NCI-H128 (cell line): Measurements from ENCODE around the gene GAS6.
"Not testable (repeated sequence)": the region's sequence is repeated elsewhere in the genome, so short reads cannot be mapped to it uniquely, and the experiment has no call there.

Experiments used
- DNase-seq: peaks from one replicate; lab custom pipeline; 2025; ENCODE audit not compliant: unreplicated experiment; lab: John Stamatoyannopoulos, UW

Gene GAS6

GRCh38 chr13:113811081-113811928 is 52.6 kb downstream of the GAS6 start:
- no peak for DNase-seq

GRCh38 chr13:113810640-113811039 is 53.2 kb downstream of the GAS6 start:
- no peak for DNase-seq

- DNase-seq, result no peak
These were observed 53.9 kb downstream of the GAS6 start for GRCh38 chr13:113809934-113810333.

- DNase-seq, result no peak
These were observed 55.6 kb downstream of the GAS6 start for GRCh38 chr13:113808058-113808834.

GRCh38 chr13:113806526-113806925 is 57.4 kb downstream of the GAS6 start:
- no peak for DNase-seq

GRCh38 chr13:113806104-113806471 is 57.8 kb downstream of the GAS6 start:
- DNase-seq, result no peak

GRCh38 chr13:113805431-113806103 is 58.3 kb downstream of the GAS6 start:
- no peak for DNase-seq

GRCh38 chr13:113804703-113805430 is 59.0 kb downstream of the GAS6 start:
- no peak for DNase-seq

GRCh38 chr13:113804017-113804702 is 59.7 kb downstream of the GAS6 start:
- no peak for DNase-seq

GRCh38 chr13:113803409-113804016 is 60.4 kb downstream of the GAS6 start:
- no peak for DNase-seq

- DNase-seq, result no peak
These were observed 61.1 kb downstream of the GAS6 start for GRCh38 chr13:113802761-113803160.

- DNase-seq, result no peak
These were observed 61.8 kb downstream of the GAS6 start for GRCh38 chr13:113802090-113802531.

GRCh38 chr13:113801289-113801961 is 62.5 kb downstream of the GAS6 start:
- DNase-seq, result no peak

- DNase-seq, result no peak
These were observed 63.3 kb downstream of the GAS6 start for GRCh38 chr13:113800576-113800926.

- DNase-seq, result no peak
These were observed 65.6 kb downstream of the GAS6 start for GRCh38 chr13:113798200-113798811.

GRCh38 chr13:113796964-113797676 is 66.8 kb downstream of the GAS6 start:
- DNase-seq, result no peak

GRCh38 chr13:113796211-113796963 is 67.5 kb downstream of the GAS6 start:
- no peak for DNase-seq

GRCh38 chr13:113795362-113795761 is 68.5 kb downstream of the GAS6 start:
- not testable (repeated sequence) for DNase-seq
